Fibroblast of lung (primary cell): ENCODE data around the gene EDA.

ENCODE experiments used
- CTCF ChIP-seq, 2 donors: IDR thresholded peaks in 1 of 2; conservative IDR thresholded peaks in 1 of 2; 1 replicate in 1 of 2; 2 replicates in 1 of 2; pipeline ENCODE4 v1.5.1; 2011 to 2012; ENCODE audit warnings: low read length in 2 of 2, control low read depth in 1 of 2, inconsistent platforms in 1 of 2, low read depth in 1 of 2, mild to moderate bottlenecking in 1 of 2
- EZH2 ChIP-seq: IDR thresholded peaks from 2 replicates; pipeline ENCODE4 v1.5.1; 2012; ENCODE audit warnings: low read length, control low read depth, mild to moderate bottlenecking; ENCODE audit errors: missing control alignments

GRCh38 chrX:69627744-69628143 is 11.8 kb downstream of the EDA start:
- TF ChIP-seq CTCF (conservative IDR thresholded peaks at IDR 0.05 in 1 of 2, IDR thresholded peaks at IDR 0.05 in 1 of 2; ENCODE audit: low read depth in 1 of 2, low read length in 2 of 2) (no peak), EZH2 (no peak)
